ENCODE results near the gene DPH1. TPM values are rescaled to one million over a fixed set of nuclear protein-coding genes. Genes with fewer than 3 reads are reported as not detected.

DPH1 gene
- polyA plus RNA-seq, 1 of the 3 experiments (the other 2 are of a cell fraction): 36.2 TPM

GRCh38 chr17:2084766-2085647 is 55.1 kb downstream of the DPH1 start:
- Histone ChIP-seq H3K27me3 (ENCODE audit: insufficient read depth) (no peaks in the 10 kb centered on the region), H3F3A (replicated peaks; ENCODE audit: insufficient read depth) (peaks cover 12% of the 10 kb centered on the region), H3K9ac (peak overlapping the region; percentile 6; the same call in 1 of the 2 replicates), H3K79me2 (ENCODE audit: insufficient read depth) (peaks cover 6% of the 10 kb centered on the region; the same call in 1 of the 2 replicates), H3K4me3 (ENCODE audit: low read depth in 2 of 2, low read length in 1 of 2) (no peak overlapping the region), H3K9me3 (no peaks in the 10 kb centered on the region), H3K9me2 (no peaks in the 10 kb centered on the region), H3K4me2 (peak overlapping the region; percentile 41; the same call in 1 of the 2 replicates), H2AFZ (ENCODE audit: low read depth) (no peak overlapping the region), H4K20me1 (ENCODE audit: insufficient read depth) (no peaks in the 10 kb centered on the region), H3K36me3 (replicated peaks in 1 of 2; ENCODE audit: control insufficient read depth in 1 of 2, insufficient read depth in 2 of 2, low read length in 1 of 2) (peaks cover 9 to 10% of the 10 kb centered on the region in 2 experiments), H3K4me1 (ENCODE audit: control insufficient read depth in 1 of 2, insufficient read depth in 2 of 2, low read depth in 1 of 2, low read length in 1 of 2) (peaks cover 29 to 86% of the 10 kb centered on the region in 2 experiments), H3K27ac (ENCODE audit: low read depth in 2 of 2, low read length in 1 of 2) (peak overlapping the region; percentile 57 to 89)
- ChIA-PET POLR2A (interaction anchor here (0.8 to 1.1 kb wide), 2 partner anchors 9 to 17 kb away, joined by 3 to 5 read pairs; no protein-coding TSS in a partner anchor), CTCF (interaction anchor here (0.8 to 2.7 kb wide), 10 partner anchors 8 to 160 kb away, joined by 3 to 17 read pairs (median 4); partner anchors contain the start of gene HIC1)
- 53% methylated on average over 13 of the region's 13 CpGs for WGBS (ENCODE audit: low lambda C conversion rate)
- peak; percentile 73 for DNase-seq
- no peak for TF ChIP-seq NFIC (IDR thresholded peaks at IDR 0.05; ENCODE audit: borderline replicate concordance)
- TF ChIP-seq FOXM1 (IDR thresholded peaks at IDR 0.05; ENCODE audit: low read depth): no peak
- peak in 1 of 2 experiments; percentile 63; a peak in 2 of 4 replicates for TF ChIP-seq EP300 (IDR thresholded peaks at IDR 0.05; ENCODE audit: borderline replicate concordance in 1 of 2, low read depth in 1 of 2, low read length in 1 of 2)
- TF ChIP-seq GATA2 (CRISPR knock-in tag; IDR thresholded peaks at IDR 0.05): no peak; the same call in 1 of the 2 replicates
- TF ChIP-seq ZBTB33 (IDR thresholded peaks at IDR 0.05; ENCODE audit: borderline replicate concordance, low read depth): no peak
- TF ChIP-seq, protein P1, sequence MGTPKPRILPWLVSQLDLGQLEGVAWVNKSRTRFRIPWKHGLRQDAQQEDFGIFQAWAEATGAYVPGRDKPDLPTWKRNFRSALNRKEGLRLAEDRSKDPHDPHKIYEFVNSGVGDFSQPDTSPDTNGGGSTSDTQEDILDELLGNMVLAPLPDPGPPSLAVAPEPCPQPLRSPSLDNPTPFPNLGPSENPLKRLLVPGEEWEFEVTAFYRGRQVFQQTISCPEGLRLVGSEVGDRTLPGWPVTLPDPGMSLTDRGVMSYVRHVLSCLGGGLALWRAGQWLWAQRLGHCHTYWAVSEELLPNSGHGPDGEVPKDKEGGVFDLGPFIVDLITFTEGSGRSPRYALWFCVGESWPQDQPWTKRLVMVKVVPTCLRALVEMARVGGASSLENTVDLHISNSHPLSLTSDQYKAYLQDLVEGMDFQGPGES (IDR thresholded peaks at IDR 0.05; ENCODE audit: low read depth, low read length): no peak
- TF ChIP-seq POLR2AphosphoS5 (IDR thresholded peaks at IDR 0.05; ENCODE audit: low read depth, low read length): peak; percentile 17; the same call in 1 of the 2 replicates
- peak; percentile 60; the same call in 1 of the 2 replicates for TF ChIP-seq TCF12 (IDR thresholded peaks at IDR 0.05)
- TF ChIP-seq MEF2A (IDR thresholded peaks at IDR 0.05; ENCODE audit: borderline replicate concordance, low read depth): no peak
- TF ChIP-seq, protein P2, sequence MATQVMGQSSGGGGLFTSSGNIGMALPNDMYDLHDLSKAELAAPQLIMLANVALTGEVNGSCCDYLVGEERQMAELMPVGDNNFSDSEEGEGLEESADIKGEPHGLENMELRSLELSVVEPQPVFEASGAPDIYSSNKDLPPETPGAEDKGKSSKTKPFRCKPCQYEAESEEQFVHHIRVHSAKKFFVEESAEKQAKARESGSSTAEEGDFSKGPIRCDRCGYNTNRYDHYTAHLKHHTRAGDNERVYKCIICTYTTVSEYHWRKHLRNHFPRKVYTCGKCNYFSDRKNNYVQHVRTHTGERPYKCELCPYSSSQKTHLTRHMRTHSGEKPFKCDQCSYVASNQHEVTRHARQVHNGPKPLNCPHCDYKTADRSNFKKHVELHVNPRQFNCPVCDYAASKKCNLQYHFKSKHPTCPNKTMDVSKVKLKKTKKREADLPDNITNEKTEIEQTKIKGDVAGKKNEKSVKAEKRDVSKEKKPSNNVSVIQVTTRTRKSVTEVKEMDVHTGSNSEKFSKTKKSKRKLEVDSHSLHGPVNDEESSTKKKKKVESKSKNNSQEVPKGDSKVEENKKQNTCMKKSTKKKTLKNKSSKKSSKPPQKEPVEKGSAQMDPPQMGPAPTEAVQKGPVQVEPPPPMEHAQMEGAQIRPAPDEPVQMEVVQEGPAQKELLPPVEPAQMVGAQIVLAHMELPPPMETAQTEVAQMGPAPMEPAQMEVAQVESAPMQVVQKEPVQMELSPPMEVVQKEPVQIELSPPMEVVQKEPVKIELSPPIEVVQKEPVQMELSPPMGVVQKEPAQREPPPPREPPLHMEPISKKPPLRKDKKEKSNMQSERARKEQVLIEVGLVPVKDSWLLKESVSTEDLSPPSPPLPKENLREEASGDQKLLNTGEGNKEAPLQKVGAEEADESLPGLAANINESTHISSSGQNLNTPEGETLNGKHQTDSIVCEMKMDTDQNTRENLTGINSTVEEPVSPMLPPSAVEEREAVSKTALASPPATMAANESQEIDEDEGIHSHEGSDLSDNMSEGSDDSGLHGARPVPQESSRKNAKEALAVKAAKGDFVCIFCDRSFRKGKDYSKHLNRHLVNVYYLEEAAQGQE (IDR thresholded peaks at IDR 0.05; ENCODE audit: low read depth, low read length): no peak
- TF ChIP-seq TAF1 (IDR thresholded peaks at IDR 0.05; ENCODE audit: borderline replicate concordance, low read depth, low read length): no peak
- TF ChIP-seq FOXJ3 (CRISPR knock-in tag; IDR thresholded peaks at IDR 0.05): 0 out of 2 replicates have a peak, but pooled peaks have one; percentile 7
- 0 out of 2 replicates have a peak, but pooled peaks have one; percentile 23 for TF ChIP-seq NRF1 (IDR thresholded peaks at IDR 0.05; ENCODE audit: low read depth, low read length)
- TF ChIP-seq RCOR1 (IDR thresholded peaks at IDR 0.05; ENCODE audit: low read length): peak; percentile 45; the same call in 1 of the 2 replicates
- no peak for TF ChIP-seq MAX (IDR thresholded peaks at IDR 0.05; ENCODE audit: low read depth)
- no peak for TF ChIP-seq YY1 (IDR thresholded peaks at IDR 0.05; ENCODE audit: low read depth)
- TF ChIP-seq MXI1 (IDR thresholded peaks at IDR 0.05; ENCODE audit: low read depth, low read length): peak; percentile 52; the same call in 1 of the 2 replicates
- no peak for TF ChIP-seq RXRA (IDR thresholded peaks at IDR 0.05; ENCODE audit: borderline replicate concordance, low read depth)

Data from SK-N-SH (cell line).